ENCODE data around the gene ERC2. TPM values are rescaled to one million over a fixed set of nuclear protein-coding genes. Genes with fewer than 3 reads are reported as not detected.

Gene ERC2
- total and polyA plus RNA-seq, 2 donors (not counting 3 experiments of a cell fraction or from before 2014, with no cell fraction given) = 5.6 to 15.5 TPM

- no peaks in the 10 kb centered on the region for H3K79me2 ChIP-seq (ENCODE audit: control insufficient read depth, insufficient read depth, low read length)
- dilution Hi-C loops (cut with MboI; ENCODE audit: extremely low pct_ligation_motif_present, low sequenced_read_pairs) = no loop called here
- no TSS peak for BruUV-seq (replicated peaks)
These were observed 822.1 kb downstream of the ERC2 start for GRCh38 chr3:55646121-55646520.

More at GRCh38 chr3:55646121-55646520, 822.1 kb downstream of the ERC2 start:
- H3K9me1 ChIP-seq (replicated peaks; ENCODE audit: control insufficient read depth, extremely low read depth, insufficient read depth, low read length) = no peaks in the 10 kb centered on the region
- no peak overlapping the region for H3K27ac ChIP-seq (ENCODE audit: insufficient read depth, low read depth, low read length)
- no peak overlapping the region for H3K4me2 ChIP-seq (ENCODE audit: insufficient read depth, low read length)
- TF ChIP-seq EZH2 (IDR thresholded peaks at IDR 0.05; ENCODE audit: borderline replicate concordance, low read depth, low read length, severe bottlenecking) (no peak), GATA2 (IDR thresholded peaks at IDR 0.05; ENCODE audit: insufficient read depth, insufficient read length, low read depth, low read length) (no peak), CTCF (IDR thresholded peaks at IDR 0.05; ENCODE audit: extremely low read depth in 1 of 2, insufficient read depth in 1 of 2, low read depth in 1 of 2, low read length in 2 of 2) (no peak), POLR2AphosphoS5 (IDR thresholded peaks at IDR 0.05; ENCODE audit: insufficient read depth, low read depth, low read length) (no peak), POLR2A (IDR thresholded peaks at IDR 0.05; ENCODE audit: low read depth, low read length) (no peak), FOS (IDR thresholded peaks at IDR 0.05; ENCODE audit: borderline replicate concordance, insufficient read depth, low read length) (no peak), JUN (IDR thresholded peaks at IDR 0.05; ENCODE audit: borderline replicate concordance, insufficient read depth, insufficient read length, low read depth) (no peak), MYC (IDR thresholded peaks at IDR 0.05; ENCODE audit: low read depth, low read length) (no peak)
- TF ChIP-seq, protein P1, sequence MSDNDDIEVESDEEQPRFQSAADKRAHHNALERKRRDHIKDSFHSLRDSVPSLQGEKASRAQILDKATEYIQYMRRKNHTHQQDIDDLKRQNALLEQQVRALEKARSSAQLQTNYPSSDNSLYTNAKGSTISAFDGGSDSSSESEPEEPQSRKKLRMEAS (IDR thresholded peaks at IDR 0.05; ENCODE audit: insufficient read depth, insufficient read length) = no peak
- DNase-seq (ENCODE audit: low read depth, low spot score) (no peak), FAIRE-seq (no peak)
- POLR2A ChIA-PET = no interaction called here
- no peak overlapping the region for H2AFZ ChIP-seq (ENCODE audit: low read depth, low read length)
- H3K9ac ChIP-seq (replicated peaks; ENCODE audit: extremely low read depth, insufficient read depth, low read length) = no peak overlapping the region
- H3K36me3 ChIP-seq (ENCODE audit: control insufficient read depth in 2 of 2, extremely low read depth in 1 of 2, insufficient read depth in 2 of 2, low read length in 2 of 2) = no peaks in the 10 kb centered on the region
- H3K27me3 ChIP-seq (ENCODE audit: control insufficient read depth in 2 of 2, insufficient read depth in 2 of 2, low read length in 2 of 2) = no peaks in the 10 kb centered on the region
- no peak overlapping the region for H3K4me3 ChIP-seq (replicated peaks in 1 of 3; ENCODE audit: insufficient read depth in 1 of 3, low read depth in 1 of 3, low read length in 3 of 3)
- intact Hi-C loops (cut with micrococcal nuclease) = no loop called here
- CTCF ChIA-PET = no interaction called here
- H3K4me1 ChIP-seq (ENCODE audit: control insufficient read depth, extremely low read depth, insufficient read depth, low read length) = no peaks in the 10 kb centered on the region
- H3K9me3 ChIP-seq (replicated peaks; ENCODE audit: control insufficient read depth, insufficient read depth, low read length) = no peaks in the 10 kb centered on the region
- no peaks in the 10 kb centered on the region for H4K20me1 ChIP-seq (replicated peaks; ENCODE audit: control insufficient read depth, extremely low read depth, insufficient read depth, low read length)
